Mesendoderm (in vitro differentiated cells): ENCODE measurements around the gene CAV2.

ENCODE experiments used
- DNase-seq: peaks from one replicate; pipeline ENCODE4 v3.0.0; 2013
- H2AK5ac ChIP-seq: 2 replicates; pipeline ENCODE4 v1.6.1; 2013; ENCODE audit warnings: low read length, inconsistent platforms
- H2BK120ac ChIP-seq: 2 replicates; pipeline ENCODE4 v1.6.1; 2013; ENCODE audit warnings: low read depth, mild to moderate bottlenecking, low read length, moderate library complexity, mixed read lengths
- H2BK15ac ChIP-seq: replicated peaks from 2 replicates; pipeline ENCODE4 v1.6.1; 2013; ENCODE audit warnings: low read depth, mild to moderate bottlenecking, moderate library complexity
- H2BK5ac ChIP-seq: 2 replicates; pipeline ENCODE4 v1.6.1; 2013; ENCODE audit warnings: low read length, inconsistent platforms
- H3K18ac ChIP-seq: 2 replicates; pipeline ENCODE4 v1.6.1; 2013; ENCODE audit warnings: mild to moderate bottlenecking, low read length, mixed read lengths
- H3K23ac ChIP-seq: one replicate; pipeline ENCODE4 v1.6.1; 2013; ENCODE audit warnings: low read length
- H3K27ac ChIP-seq: 2 replicates; pipeline ENCODE4 v1.5.1; 2013; ENCODE audit warnings: low read depth, mild to moderate bottlenecking, inconsistent platforms, low read length, moderate library complexity
- H3K27me3 ChIP-seq: 2 replicates; pipeline ENCODE4 v1.6.1; 2013; ENCODE audit warnings: low read length, control low read depth, mild to moderate bottlenecking, inconsistent platforms; ENCODE audit not compliant: insufficient read depth, poor library complexity
- H3K36me3 ChIP-seq: 2 replicates; pipeline ENCODE4 v1.6.1; 2013; ENCODE audit warnings: low read length, inconsistent platforms; ENCODE audit not compliant: control insufficient read depth, insufficient read depth
- H3K4ac ChIP-seq: one replicate; pipeline ENCODE4 v1.6.1; 2013; ENCODE audit warnings: low read depth, mild to moderate bottlenecking, low read length, moderate library complexity
- H3K4me1 ChIP-seq: 2 replicates; pipeline ENCODE4 v1.6.1; 2013; ENCODE audit warnings: low read depth, low read length, inconsistent platforms; ENCODE audit not compliant: control insufficient read depth
- H3K4me2 ChIP-seq: 2 replicates; pipeline ENCODE4 v1.6.1; 2013; ENCODE audit warnings: low read length
- H3K4me3 ChIP-seq: 2 replicates; pipeline ENCODE4 v1.5.1; 2013; ENCODE audit warnings: mild to moderate bottlenecking, low read length
- H3K56ac ChIP-seq: one replicate; pipeline ENCODE4 v1.6.1; 2013; ENCODE audit warnings: low read length
- H3K79me1 ChIP-seq: 2 replicates; pipeline ENCODE4 v1.6.1; 2013; ENCODE audit warnings: low read length, inconsistent platforms
- H3K79me2 ChIP-seq: 2 replicates; pipeline ENCODE4 v1.6.1; 2013; ENCODE audit warnings: mild to moderate bottlenecking, low read length; ENCODE audit not compliant: control insufficient read depth, insufficient read depth
- H3K9ac ChIP-seq: 2 replicates; pipeline ENCODE4 v1.6.1; 2013; ENCODE audit warnings: low read length, inconsistent platforms
- H4K5ac ChIP-seq: one replicate; pipeline ENCODE4 v1.6.1; 2013; ENCODE audit warnings: low read length
- H4K8ac ChIP-seq: one replicate; pipeline ENCODE4 v1.6.1; 2013; ENCODE audit warnings: low read depth, mild to moderate bottlenecking, control low read depth, low read length, moderate library complexity
- WGBS: extraction: QIAGEN DNeasy Blood & Tissue Kit; methylation state at CpG from one replicate; pipeline ENCODE4 v1.1.7; 2013; ENCODE audit warnings: low lambda C conversion rate, missing lambda C conversion rate; ENCODE audit not compliant: insufficient coverage; ENCODE audit errors: extremely low coverage; 5-methylcytosine and 5-hydroxymethylcytosine counted together

Gene CAV2

GRCh38 chr7:116491887-116492653, 7.5 kb upstream of the CAV2 start:
- WGBS = no CpG with 5 or more reads among the region's 3 CpGs
- Histone ChIP-seq H3K27me3 (no peaks in the 10 kb centered on the region), H3K18ac (no peak overlapping the region)

GRCh38 chr7:116492654-116493109, 6.9 kb upstream of the CAV2 start:
- no peak overlapping the region for H3K4ac ChIP-seq
- no peaks in the 10 kb centered on the region for H3K79me2 ChIP-seq
- H3K56ac ChIP-seq = no peak overlapping the region
- H4K5ac ChIP-seq = no peak overlapping the region
- no peak overlapping the region for H2BK120ac ChIP-seq
- no peak overlapping the region for H3K18ac ChIP-seq
- no peak overlapping the region for H3K9ac ChIP-seq
- no peak overlapping the region for H3K27ac ChIP-seq
- no peak for DNase-seq
- H3K27me3 ChIP-seq = no peaks in the 10 kb centered on the region
- H4K8ac ChIP-seq = no peak overlapping the region
- H2AK5ac ChIP-seq = no peak overlapping the region
- WGBS = no CpG with 5 or more reads among the region's 3 CpGs
- H3K4me2 ChIP-seq = no peak overlapping the region
- no peak overlapping the region for H2BK5ac ChIP-seq
- no peak overlapping the region for H2BK15ac ChIP-seq
- no peak overlapping the region for H3K23ac ChIP-seq
- no peaks in the 10 kb centered on the region for H3K36me3 ChIP-seq
- H3K79me1 ChIP-seq = no peaks in the 10 kb centered on the region
- H3K4me1 ChIP-seq = no peaks in the 10 kb centered on the region
- no peak overlapping the region for H3K4me3 ChIP-seq

More at GRCh38 chr7:116491887-116492653, 7.5 kb upstream of the CAV2 start:
- Histone ChIP-seq H3K9ac (no peak overlapping the region), H4K8ac (no peak overlapping the region), H3K4me3 (no peak overlapping the region), H3K4me2 (no peak overlapping the region), H3K79me2 (no peaks in the 10 kb centered on the region), H3K4ac (no peak overlapping the region), H2BK120ac (no peak overlapping the region), H3K23ac (no peak overlapping the region), H3K4me1 (no peaks in the 10 kb centered on the region), H2BK15ac (no peak overlapping the region), H2BK5ac (no peak overlapping the region), H3K56ac (no peak overlapping the region), H3K36me3 (no peaks in the 10 kb centered on the region), H2AK5ac (no peak overlapping the region), H3K79me1 (no peaks in the 10 kb centered on the region), H3K27ac (no peak overlapping the region), H4K5ac (no peak overlapping the region)
- no peak for DNase-seq

GRCh38 chr7:116493449-116493848, 6.1 kb upstream of the CAV2 start:
- no peak overlapping the region for H3K18ac ChIP-seq
- H2BK5ac ChIP-seq = no peak overlapping the region
- H3K4me1 ChIP-seq = no peaks in the 10 kb centered on the region
- no peak overlapping the region for H3K9ac ChIP-seq
- DNase-seq = no peak
- no peak overlapping the region for H2BK15ac ChIP-seq
- no peak overlapping the region for H3K4ac ChIP-seq
- H3K56ac ChIP-seq = no peak overlapping the region
- no peak overlapping the region for H3K27ac ChIP-seq
- no peaks in the 10 kb centered on the region for H3K79me1 ChIP-seq
- no peak overlapping the region for H3K4me3 ChIP-seq
- H2AK5ac ChIP-seq = no peak overlapping the region
- no peaks in the 10 kb centered on the region for H3K27me3 ChIP-seq
- H3K36me3 ChIP-seq = no peaks in the 10 kb centered on the region
- H4K8ac ChIP-seq = no peak overlapping the region
- H4K5ac ChIP-seq = no peak overlapping the region
- H2BK120ac ChIP-seq = no peak overlapping the region
- H3K4me2 ChIP-seq = no peak overlapping the region
- no CpG with 5 or more reads among the region's 1 CpG for WGBS
- no peak overlapping the region for H3K23ac ChIP-seq
- H3K79me2 ChIP-seq = no peaks in the 10 kb centered on the region

- H3K9ac ChIP-seq = no peak overlapping the region
- no peak overlapping the region for H4K5ac ChIP-seq
- H3K36me3 ChIP-seq = no peaks in the 10 kb centered on the region
- H3K56ac ChIP-seq = no peak overlapping the region
- H3K4ac ChIP-seq = no peak overlapping the region
- no peaks in the 10 kb centered on the region for H3K4me1 ChIP-seq
- no peak overlapping the region for H3K27ac ChIP-seq
- H2BK15ac ChIP-seq = no peak overlapping the region
- no peak overlapping the region for H2BK5ac ChIP-seq
- no peaks in the 10 kb centered on the region for H3K27me3 ChIP-seq
- WGBS = no CpG with 5 or more reads among the region's 2 CpGs
- no peak overlapping the region for H3K23ac ChIP-seq
- H2AK5ac ChIP-seq = no peak overlapping the region
- no peak overlapping the region for H3K18ac ChIP-seq
- H3K4me3 ChIP-seq = no peak overlapping the region
- H2BK120ac ChIP-seq = no peak overlapping the region
- no peaks in the 10 kb centered on the region for H3K79me2 ChIP-seq
- H4K8ac ChIP-seq = no peak overlapping the region
- no peak overlapping the region for H3K4me2 ChIP-seq
- no peak for DNase-seq
- H3K79me1 ChIP-seq = no peaks in the 10 kb centered on the region
Measured at GRCh38 chr7:116494472-116494871, 5.1 kb upstream of the CAV2 start.

GRCh38 chr7:116495736-116496135, 3.8 kb upstream of the CAV2 start:
- no CpG with 5 or more reads among the region's 1 CpG for WGBS
- no peak overlapping the region for H3K27ac ChIP-seq
- no peak overlapping the region for H4K8ac ChIP-seq
- H2BK15ac ChIP-seq = no peak overlapping the region
- H3K23ac ChIP-seq = no peak overlapping the region
- H3K4me2 ChIP-seq = no peak overlapping the region
- no peaks in the 10 kb centered on the region for H3K36me3 ChIP-seq
- H3K79me1 ChIP-seq = no peaks in the 10 kb centered on the region
- no peak overlapping the region for H2BK120ac ChIP-seq
- H4K5ac ChIP-seq = no peak overlapping the region
- no peaks in the 10 kb centered on the region for H3K4me1 ChIP-seq
- peak; percentile 44 for DNase-seq
- no peaks in the 10 kb centered on the region for H3K27me3 ChIP-seq
- H3K4me3 ChIP-seq = no peak overlapping the region
- no peaks in the 10 kb centered on the region for H3K79me2 ChIP-seq
- H3K18ac ChIP-seq = no peak overlapping the region
- H2BK5ac ChIP-seq = no peak overlapping the region
- no peak overlapping the region for H3K56ac ChIP-seq
- H3K9ac ChIP-seq = no peak overlapping the region
- H2AK5ac ChIP-seq = no peak overlapping the region
- H3K4ac ChIP-seq = no peak overlapping the region

- no peak overlapping the region for H3K56ac ChIP-seq
- DNase-seq = no peak
- H3K4me3 ChIP-seq = no peak overlapping the region
- H2BK5ac ChIP-seq = no peak overlapping the region
- no peak overlapping the region for H3K23ac ChIP-seq
- H3K27ac ChIP-seq = no peak overlapping the region
- no peaks in the 10 kb centered on the region for H3K27me3 ChIP-seq
- no CpG with 5 or more reads among the region's 6 CpGs for WGBS
- no peak overlapping the region for H2BK15ac ChIP-seq
- H4K5ac ChIP-seq = no peak overlapping the region
- H3K9ac ChIP-seq = no peak overlapping the region
- no peak overlapping the region for H2BK120ac ChIP-seq
- H3K4ac ChIP-seq = no peak overlapping the region
- H3K18ac ChIP-seq = no peak overlapping the region
- no peak overlapping the region for H3K4me2 ChIP-seq
- no peaks in the 10 kb centered on the region for H3K79me2 ChIP-seq
- H4K8ac ChIP-seq = no peak overlapping the region
- no peak overlapping the region for H2AK5ac ChIP-seq
- H3K79me1 ChIP-seq = no peaks in the 10 kb centered on the region
- H3K36me3 ChIP-seq = no peaks in the 10 kb centered on the region
- no peaks in the 10 kb centered on the region for H3K4me1 ChIP-seq
Measured at GRCh38 chr7:116496653-116497052, 2.9 kb upstream of the CAV2 start.
